OCI-LY7 (cell line): Measurements from ENCODE around the gene SPATA16.

Experiments
- CTCF ChIP-seq: fragments of 200-600 bp; sonication (generic); conservative IDR thresholded peaks from 2 replicates; pipeline ENCODE4 v1.5.1; 2014; ENCODE audit warnings: mild to moderate bottlenecking, antibody characterized with exemption, low read length, moderate library complexity, mixed read lengths
- EZH2phosphoT487 ChIP-seq: fragments of 200-600 bp; sonication (generic); IDR thresholded peaks from 2 replicates; pipeline ENCODE4 v1.6.1; 2018; ENCODE audit warnings: low read depth, borderline replicate concordance, mild to moderate bottlenecking, mixed run types, antibody characterized with exemption, low read length, moderate library complexity, mixed read lengths

- TF ChIP-seq CTCF (no peak), EZH2phosphoT487 (no peak)
These were observed 286.0 kb downstream of the SPATA16 start for GRCh38 chr3:172855037-172855436.
